Endothelial cell of umbilical vein (primary cell): ENCODE results near the gene DENND1B.

Experiments used
- CTCF ChIP-seq, 2 donors: IDR thresholded peaks; 1 replicate in 1 of 2; 2 replicates in 1 of 2; pipeline ENCODE4 v1.5.1; 2011; ENCODE audit warnings: low read length in 2 of 2, mild to moderate bottlenecking in 2 of 2, moderate library complexity in 2 of 2, control low read depth in 1 of 2, inconsistent platforms in 1 of 2, low read depth in 1 of 2; ENCODE audit not compliant: insufficient read depth in 1 of 2; ENCODE audit errors: extremely low read depth in 1 of 2
- EZH2 ChIP-seq: IDR thresholded peaks from 2 replicates; pipeline ENCODE4 v1.6.1; 2012; ENCODE audit warnings: borderline replicate concordance, low read depth, mild to moderate bottlenecking, moderate library complexity, low read length, inconsistent platforms; ENCODE audit not compliant: severe bottlenecking
- GATA2 ChIP-seq: IDR thresholded peaks from 2 replicates; pipeline ENCODE4 v1.7.0; 2011; ENCODE audit warnings: low read depth, mild to moderate bottlenecking, moderate library complexity, mixed read lengths, low read length; ENCODE audit not compliant: insufficient read length, insufficient read depth
- JUN ChIP-seq: IDR thresholded peaks from 2 replicates; pipeline ENCODE4 v1.6.1; 2011; ENCODE audit warnings: borderline replicate concordance, low read depth; ENCODE audit not compliant: insufficient read length, insufficient read depth
- MYC ChIP-seq: IDR thresholded peaks from one replicate; pipeline ENCODE4 v1.6.1; 2011; ENCODE audit warnings: mild to moderate bottlenecking, low read depth, low read length
- POLR2A ChIP-seq: IDR thresholded peaks from 2 replicates; pipeline ENCODE4 v1.6.1; 2012; ENCODE audit warnings: low read depth, mild to moderate bottlenecking, control low read depth, low read length
- POLR2AphosphoS5 ChIP-seq: IDR thresholded peaks from 2 replicates; pipeline ENCODE4 v1.6.1; 2012; ENCODE audit warnings: low read depth, mild to moderate bottlenecking, control low read depth, low read length, moderate library complexity; ENCODE audit not compliant: insufficient read depth

GRCh38 chr1:197801111-197801482 lies 25.8 kb upstream of the DENND1B start:
- TF ChIP-seq POLR2A, result no peak
- TF ChIP-seq MYC, result no peak
- no peak for TF ChIP-seq CTCF (IDR thresholded peaks at IDR 0.05; ENCODE audit: extremely low read depth in 1 of 2, insufficient read depth in 1 of 2, low read depth in 1 of 2, low read length in 2 of 2)
- no peak for TF ChIP-seq EZH2
- TF ChIP-seq GATA2, result no peak
- no peak for TF ChIP-seq POLR2AphosphoS5
- TF ChIP-seq JUN, result no peak
